Epithelial cell of umbilical artery (primary cell): Measurements from ENCODE around the gene DDTL. TPM values are rescaled to one million over a fixed set of nuclear protein-coding genes. Genes with fewer than 3 reads are reported as not detected.

Experiments used
- total RNA-seq: library from RNA; depleted of rRNA; stranded (reverse); fragments of >200 nt; gene quantifications from 2 replicates; pipeline ENCODE4 v1.2.3, GENCODE V29; 2014

DDTL gene
- total RNA-seq = 0.65 TPM in 1 of 2 replicates, not detected in the other

GRCh38 chr22:23966568-23966967, at the start of gene DDTL:
TSS of gene DDTL (plus strand) at chr22:23966888. CDS start at chr22:23966915, 27 bp downstream.

GRCh38 chr22:23961084-23961771, 5.5 kb upstream of the DDTL start, which contains the start of gene GSTT2B:
TSS of gene GSTT2B (minus strand) at chr22:23961195. CDS start at chr22:23961131, 64 bp downstream.

GRCh38 chr22:23974345-23974744, 7.7 kb downstream of the DDTL start, which contains the start of gene DDT:
TSS of gene DDT (minus strand) at chr22:23974441. CDS start at chr22:23974414, 27 bp downstream.

DNA sequence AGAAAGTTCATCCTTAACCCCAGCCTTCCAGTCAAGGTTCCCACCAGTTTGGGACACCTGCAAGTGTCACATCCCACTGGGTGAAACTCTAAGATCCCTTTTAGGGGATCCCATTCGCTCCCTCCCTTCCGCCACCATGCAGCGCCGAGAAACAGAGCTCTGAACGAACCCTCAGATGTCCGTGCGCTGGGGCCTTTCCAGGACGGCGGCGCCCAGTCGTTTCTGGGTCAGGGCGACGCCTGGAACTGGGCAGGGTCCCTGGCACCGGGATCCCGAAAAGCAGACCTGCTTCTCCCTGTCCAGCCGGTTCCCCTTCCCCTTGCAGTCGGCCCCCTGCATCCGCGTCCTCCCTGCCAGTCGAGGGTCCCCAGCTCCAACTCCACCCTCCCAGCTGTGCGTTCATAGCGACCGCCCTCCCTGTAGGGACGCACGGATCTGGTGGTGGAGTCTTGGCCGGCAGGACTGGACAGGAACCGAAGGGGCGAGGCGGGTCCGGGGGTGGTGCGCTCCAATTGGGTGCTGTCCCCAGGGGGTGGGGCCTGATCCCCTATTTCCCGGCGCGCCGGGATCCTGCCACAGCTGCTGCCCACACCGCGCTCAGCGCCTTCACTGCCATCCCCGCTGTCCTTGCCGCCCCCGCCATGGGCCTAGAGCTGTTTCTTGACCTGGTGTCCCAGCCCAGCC, 13.0 kb downstream of the DDTL start, which contains the start of gene GSTT2:
Gene GSTT2, plus strand, starts transcription at position 578 of the 684 bp plus-strand sequence.

GRCh38 chr22:24005201-24005600, 38.5 kb downstream of the DDTL start, which contains the start of gene GSTT4:
TSS of gene GSTT4 (minus strand) at chr22:24005453. CDS start at chr22:24005356, 97 bp downstream.

Other genes starting within 250 kb of the DDTL start
- gene ZNF70, start 215.8 kb upstream of the DDTL start, total RNA-seq = 1.9 and 2.3 TPM in 2 replicates
- not detected in 2 replicates for gene VPREB3, start 212.5 kb upstream of the DDTL start, total RNA-seq
- gene C22orf15, start 203.9 kb upstream of the DDTL start, total RNA-seq = 0.46 and 0.97 TPM in 2 replicates
- 1.9 and 4.1 TPM in 2 replicates for gene CHCHD10, start 198.9 kb upstream of the DDTL start, total RNA-seq
- gene MMP11, start 194.0 kb upstream of the DDTL start, total RNA-seq = 9.4 and 13.3 TPM in 2 replicates
- gene SMARCB1, start 179.9 kb upstream of the DDTL start, total RNA-seq = 23.3 and 30.5 TPM in 2 replicates
- gene DERL3, start 127.9 kb upstream of the DDTL start, total RNA-seq = 0.32 and 0.46 TPM in 2 replicates
- 2.9 and 5.5 TPM in 2 replicates for gene SLC2A11, start 109.0 kb upstream of the DDTL start, total RNA-seq
- gene MIF, start 72.5 kb upstream of the DDTL start, total RNA-seq = 222 and 335 TPM in 2 replicates
- gene GSTT2B, start 5.7 kb upstream of the DDTL start, total RNA-seq = 1.3 and 9.6 TPM in 2 replicates
- gene DDT, start 7.6 kb downstream of the DDTL start, total RNA-seq = 42.1 and 146 TPM in 2 replicates
- 1.2 TPM in 1 of 2 replicates, not detected in the other for gene GSTT2, start 13.2 kb downstream of the DDTL start, total RNA-seq
- not detected in 2 replicates for gene GSTT4, start 38.6 kb downstream of the DDTL start, total RNA-seq
- gene CABIN1, start 44.4 kb downstream of the DDTL start, total RNA-seq = 21.4 and 33.7 TPM in 2 replicates
- gene SUSD2, start 214.6 kb downstream of the DDTL start, total RNA-seq = under 0.01 and 0.15 TPM in 2 replicates